Mucosa of descending colon (tissue), 3 donors: ENCODE data around the gene UBE2D4. TPM values are rescaled to one million over a fixed set of nuclear protein-coding genes. Genes with fewer than 3 reads are reported as not detected.
"Not testable (repeated sequence)": the region's sequence is repeated elsewhere in the genome, so short reads cannot be mapped to it uniquely, and the experiment has no call there.

Experiments used
- ATAC-seq: fragments of 200-7000 bp; cut with Tn5 transposase; one replicate; pipeline ENCODE4 v1.9.1; 2020; ENCODE audit warnings: mild to moderate bottlenecking, moderate library complexity
- DNase-seq, 3 donors: peaks; one replicate each; pipeline ENCODE4 v3.0.0-alpha.2; 2020
- H3K36me3 ChIP-seq: fragments of 200-600 bp; one replicate; pipeline ENCODE4 v1.8.0; 2021; ENCODE audit warnings: low read depth, mild to moderate bottlenecking
- H3K4me1 ChIP-seq: fragments of 200-600 bp; one replicate; pipeline ENCODE4 v1.8.0; 2021; ENCODE audit warnings: low read depth, mild to moderate bottlenecking
- H3K4me3 ChIP-seq: fragments of 200-600 bp; one replicate; pipeline ENCODE4 v1.8.0; 2021; ENCODE audit warnings: mild to moderate bottlenecking
- H3K9me3 ChIP-seq: fragments of 200-600 bp; one replicate; pipeline ENCODE4 v1.8.0; 2021; ENCODE audit warnings: mild to moderate bottlenecking
- CTCF ChIP-seq: fragments of 200-600 bp; IDR thresholded peaks from one replicate; pipeline ENCODE4 v1.8.0; 2022; ENCODE audit warnings: antibody characterized with exemption, mild to moderate bottlenecking
- intact Hi-C, 2 donors: fragments of 100-400 bp; cut with DNase I in 1 of 2; cut with micrococcal nuclease in 1 of 2; formaldehyde crosslinking; loops; one replicate each; pipeline versions ENCODE4 v1.11.0 to v1.11.1; 2022; cut with DNase I, micrococcal nuclease
- total RNA-seq, 3 donors: library from RNA; stranded (reverse); fragmentation: NEBNext Ultra II Directional in 2 of 3; extraction: Animal tissue kit (Norgen Biotek cat#: 25700) in 2 of 3; gene quantifications; one replicate each; pipeline versions ENCODE4 v1.2.1 to v1.2.4, GENCODE V29; 2021 to 2023
- donor health status: DM: no; HTN: no; CAD: no; lungs with moderate emphysema.
- donor health status: DM: no; HTN: no; CAD: no.
- donor health status: DM: no; HTN: yes; CAD: no.

The UBE2D4 gene
- total RNA-seq, 3 donors from 2014 or later: 11.5 to 20.7 (median 11.8) TPM

GRCh38 chr7:43977525-43977924 lies 51.3 kb downstream of the UBE2D4 start:
- ATAC-seq (no peak), DNase-seq (no peak)
- intact Hi-C loops: no loop called here
- Histone ChIP-seq H3K4me1 (no peaks in the 10 kb centered on the region), H3K9me3 (no peaks in the 10 kb centered on the region), H3K4me3 (no peak overlapping the region), H3K36me3 (no peaks in the 10 kb centered on the region)
- no peak for TF ChIP-seq CTCF

- H3K9me3 ChIP-seq, H3K4me1 ChIP-seq, ATAC-seq, H3K4me3 ChIP-seq, H3K36me3 ChIP-seq, intact Hi-C loops, DNase-seq: not testable (repeated sequence)
Measured at GRCh38 chr7:43978102-43978501, 51.9 kb downstream of the UBE2D4 start.

- intact Hi-C loops, H3K9me3 ChIP-seq, H3K4me1 ChIP-seq, H3K4me3 ChIP-seq, H3K36me3 ChIP-seq: not testable (repeated sequence)
- ATAC-seq: peak; percentile 62
- DNase-seq: peak in 2 of 3 donors; percentile 32 to 60
Measured at GRCh38 chr7:43982848-43983247, 56.6 kb downstream of the UBE2D4 start.

GRCh38 chr7:43983736-43984135 lies 57.5 kb downstream of the UBE2D4 start:
- intact Hi-C loops, H3K36me3 ChIP-seq, H3K9me3 ChIP-seq, DNase-seq, H3K4me3 ChIP-seq, H3K4me1 ChIP-seq, ATAC-seq: not testable (repeated sequence)

- H3K4me1 ChIP-seq, intact Hi-C loops, H3K4me3 ChIP-seq, H3K9me3 ChIP-seq, H3K36me3 ChIP-seq: not testable (repeated sequence)
- peak; percentile 62 for TF ChIP-seq CTCF
- ATAC-seq (peak; percentile 84), DNase-seq (peak; percentile 77 to 90 (median 86))
Measured at GRCh38 chr7:43985904-43986864, 59.9 kb downstream of the UBE2D4 start.

GRCh38 chr7:43987476-43987875 lies 61.2 kb downstream of the UBE2D4 start:
- H3K4me1 ChIP-seq, intact Hi-C loops, H3K4me3 ChIP-seq, H3K36me3 ChIP-seq, DNase-seq, ATAC-seq, H3K9me3 ChIP-seq: not testable (repeated sequence)

GRCh38 chr7:43990011-43990585 lies 63.9 kb downstream of the UBE2D4 start:
- H3K36me3 ChIP-seq, H3K4me1 ChIP-seq, H3K9me3 ChIP-seq, H3K4me3 ChIP-seq, ATAC-seq, DNase-seq, intact Hi-C loops: not testable (repeated sequence)

- DNase-seq, H3K36me3 ChIP-seq, intact Hi-C loops, H3K9me3 ChIP-seq, H3K4me1 ChIP-seq, H3K4me3 ChIP-seq: not testable (repeated sequence)
- ATAC-seq: peak; percentile 7
Measured at GRCh38 chr7:43990829-43991228, 64.6 kb downstream of the UBE2D4 start.

GRCh38 chr7:43992896-43993295 lies 66.7 kb downstream of the UBE2D4 start:
- ATAC-seq, H3K4me3 ChIP-seq, intact Hi-C loops, DNase-seq, H3K36me3 ChIP-seq, H3K9me3 ChIP-seq, H3K4me1 ChIP-seq: not testable (repeated sequence)

- H3K9me3 ChIP-seq, H3K4me3 ChIP-seq, H3K4me1 ChIP-seq, H3K36me3 ChIP-seq, DNase-seq, ATAC-seq, intact Hi-C loops: not testable (repeated sequence)
Measured at GRCh38 chr7:43994681-43995080, 68.4 kb downstream of the UBE2D4 start.

GRCh38 chr7:43997532-43997931 lies 71.3 kb downstream of the UBE2D4 start, which contains the start of gene SPDYE1:
TSS of gene SPDYE1 (plus strand) at chr7:43997897. CDS start at chr7:43999950, 2,053 bp downstream.
- H3K9me3 ChIP-seq, H3K4me3 ChIP-seq, H3K36me3 ChIP-seq, intact Hi-C loops, H3K4me1 ChIP-seq, DNase-seq: not testable (repeated sequence)
- ATAC-seq: peak; percentile 21
